ENCODE results near the gene CLCN2. TPM values are rescaled to one million over a fixed set of nuclear protein-coding genes. Genes with fewer than 3 reads are reported as not detected.

Gene CLCN2
- total and polyA plus RNA-seq, 11 donors = 1.2 to 3.6 (median 2.0) TPM

GRCh38 chr3:184387174-184387714, 25.8 kb upstream of the CLCN2 start:
- peaks cover 0 to 17% (median 1%) of the 10 kb centered on the region in 9 donors for H3K27me3 ChIP-seq
- intact Hi-C loops (cut with DNase I) = no loop called here
- no peaks in the 10 kb centered on the region for H3K9me3 ChIP-seq
- ATAC-seq = no peak
- DNase-seq = no peak
- no peak for TF ChIP-seq POLR2A (IDR thresholded peaks at IDR 0.05)
- TF ChIP-seq CTCF (IDR thresholded peaks at IDR 0.05) = no peak
- H3K4me1 ChIP-seq = no peaks in the 10 kb centered on the region
- H3K27ac ChIP-seq = no peak overlapping the region
- WGBS, 4 donors = 84 to 96% (median 93%) methylated on average over 5 to 12 of the region's 12 CpGs
- peaks cover 0 to 28% (median 0%) of the 10 kb centered on the region in 9 donors for H3K36me3 ChIP-seq
- no peak overlapping the region for H3K4me3 ChIP-seq

GRCh38 chr3:184386047-184386806, 24.8 kb upstream of the CLCN2 start:
- ATAC-seq (no peak), DNase-seq (no peak)
- H3K27ac ChIP-seq = no peak overlapping the region
- intact Hi-C loops (cut with DNase I) = no loop called here
- no peaks in the 10 kb centered on the region for H3K9me3 ChIP-seq
- H3K36me3 ChIP-seq = peaks cover 0 to 28% (median 0%) of the 10 kb centered on the region in 9 donors
- WGBS, 4 donors = 55 to 76% (median 58%) methylated on average over 9 to 37 of the region's 37 CpGs
- TF ChIP-seq CTCF (IDR thresholded peaks at IDR 0.05) = no peak
- no peak for TF ChIP-seq POLR2A (IDR thresholded peaks at IDR 0.05)
- H3K4me3 ChIP-seq = no peak overlapping the region
- H3K27me3 ChIP-seq = peaks cover 0 to 27% (median 9%) of the 10 kb centered on the region in 9 donors
- H3K4me1 ChIP-seq = peaks cover 0 to 10% (median 6%) of the 10 kb centered on the region in 12 donors

DNA sequence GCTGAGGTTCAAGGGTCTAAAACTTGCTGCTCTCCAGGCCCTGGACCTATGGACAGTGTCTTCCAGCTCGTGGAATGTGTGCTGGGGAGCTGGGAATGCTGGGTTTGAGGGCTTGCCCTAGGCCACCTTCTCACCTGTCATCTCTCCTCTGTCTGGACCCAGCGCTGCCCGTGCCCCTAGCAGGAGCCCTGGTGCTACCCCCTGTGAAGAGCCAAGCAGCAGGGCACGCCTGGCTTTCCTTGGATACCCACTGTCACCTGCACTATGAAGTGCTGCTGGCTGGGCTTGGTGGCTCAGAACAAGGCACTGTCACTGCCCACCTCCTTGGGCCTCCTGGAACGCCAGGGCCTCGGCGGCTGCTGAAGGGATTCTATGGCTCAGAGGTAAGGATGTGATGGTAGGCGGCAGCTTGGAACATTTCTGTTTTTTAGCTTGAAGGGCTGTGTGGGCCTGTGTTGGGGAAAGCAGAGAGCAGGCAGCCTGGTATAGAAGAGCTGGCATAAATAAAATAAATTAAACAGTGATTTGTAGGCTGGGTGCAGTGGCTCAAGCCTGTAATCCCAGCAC, 23.5 kb upstream of the CLCN2 start:
- no peak for DNase-seq
- no peak overlapping the region for H3K4me3 ChIP-seq
- TF ChIP-seq POLR2A (IDR thresholded peaks at IDR 0.05) (no peak), CTCF (IDR thresholded peaks at IDR 0.05) (no peak)
- H3K4me1 ChIP-seq = peaks cover 0 to 20% (median 13%) of the 10 kb centered on the region in 12 donors
- intact Hi-C loops (cut with DNase I) = no loop called here
- peaks cover 0 to 36% (median 19%) of the 10 kb centered on the region in 9 donors for H3K27me3 ChIP-seq
- WGBS, 4 donors = 87 to 96% (median 91%) methylated on average over 5 to 8 of the region's 8 CpGs
- ATAC-seq = no peak
- H3K27ac ChIP-seq = no peak overlapping the region
- no peaks in the 10 kb centered on the region for H3K9me3 ChIP-seq
- peaks cover 0 to 28% (median 0%) of the 10 kb centered on the region in 9 donors for H3K36me3 ChIP-seq

- no peak for TF ChIP-seq POLR2A (IDR thresholded peaks at IDR 0.05)
- no peak for TF ChIP-seq CTCF (IDR thresholded peaks at IDR 0.05)
- H3K27me3 ChIP-seq = peaks cover 0 to 38% (median 21%) of the 10 kb centered on the region in 9 donors
- intact Hi-C loops (cut with DNase I) = no loop called here
- H3K36me3 ChIP-seq = peaks cover 0 to 28% (median 0%) of the 10 kb centered on the region in 9 donors
- H3K27ac ChIP-seq = no peak overlapping the region
- H3K4me3 ChIP-seq = no peak overlapping the region
- peaks cover 0 to 25% (median 15%) of the 10 kb centered on the region in 12 donors for H3K4me1 ChIP-seq
- ATAC-seq (no peak), DNase-seq (no peak)
- H3K9me3 ChIP-seq = no peaks in the 10 kb centered on the region
- WGBS, 4 donors = 84 to 91% (median 86%) methylated on average over 9 of the region's 9 CpGs
Measured at GRCh38 chr3:184384342-184384741, 22.9 kb upstream of the CLCN2 start.
